OCI-LY1 (cell line): Measurements from ENCODE around the gene ARHGEF2.

Source experiments
- EZH2 ChIP-seq: fragments of 200-600 bp; sonication (generic), shearing (Covaris generic); IDR thresholded peaks from 2 replicates; pipeline ENCODE4 v1.8.0; 2017; ENCODE audit warnings: borderline replicate concordance, mixed run types, mild to moderate bottlenecking, antibody characterized with exemption, low read length, moderate library complexity, mixed read lengths
- TF ChIP-seq, protein P1 (sequence below): fragments of 200-600 bp; sonication (generic), shearing (Covaris generic); IDR thresholded peaks from 2 replicates; pipeline ENCODE4 v1.5.1; 2017; ENCODE audit warnings: mild to moderate bottlenecking, antibody characterized with exemption, low read length, moderate library complexity, mixed read lengths

DNA sequence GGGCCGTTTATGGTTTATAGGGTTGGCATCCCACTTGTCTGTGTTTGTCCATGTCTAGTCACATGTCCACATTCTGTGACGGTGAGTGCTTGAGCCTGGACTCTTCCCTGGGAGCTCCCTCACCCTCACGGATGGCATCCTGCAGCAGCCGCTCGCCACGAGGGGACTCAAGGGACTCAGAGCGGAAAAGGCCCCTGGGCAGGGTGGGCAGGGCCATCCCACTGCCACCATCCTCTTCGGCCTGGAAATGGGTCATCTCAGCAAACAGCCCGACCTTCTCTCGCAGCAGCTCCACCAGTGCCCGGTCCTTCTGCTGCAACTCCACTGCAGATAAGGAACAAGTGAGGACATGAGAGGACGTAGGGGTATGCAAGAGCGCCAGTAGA, 25.8 kb downstream of the ARHGEF2 start:
- TF ChIP-seq, protein P1, sequence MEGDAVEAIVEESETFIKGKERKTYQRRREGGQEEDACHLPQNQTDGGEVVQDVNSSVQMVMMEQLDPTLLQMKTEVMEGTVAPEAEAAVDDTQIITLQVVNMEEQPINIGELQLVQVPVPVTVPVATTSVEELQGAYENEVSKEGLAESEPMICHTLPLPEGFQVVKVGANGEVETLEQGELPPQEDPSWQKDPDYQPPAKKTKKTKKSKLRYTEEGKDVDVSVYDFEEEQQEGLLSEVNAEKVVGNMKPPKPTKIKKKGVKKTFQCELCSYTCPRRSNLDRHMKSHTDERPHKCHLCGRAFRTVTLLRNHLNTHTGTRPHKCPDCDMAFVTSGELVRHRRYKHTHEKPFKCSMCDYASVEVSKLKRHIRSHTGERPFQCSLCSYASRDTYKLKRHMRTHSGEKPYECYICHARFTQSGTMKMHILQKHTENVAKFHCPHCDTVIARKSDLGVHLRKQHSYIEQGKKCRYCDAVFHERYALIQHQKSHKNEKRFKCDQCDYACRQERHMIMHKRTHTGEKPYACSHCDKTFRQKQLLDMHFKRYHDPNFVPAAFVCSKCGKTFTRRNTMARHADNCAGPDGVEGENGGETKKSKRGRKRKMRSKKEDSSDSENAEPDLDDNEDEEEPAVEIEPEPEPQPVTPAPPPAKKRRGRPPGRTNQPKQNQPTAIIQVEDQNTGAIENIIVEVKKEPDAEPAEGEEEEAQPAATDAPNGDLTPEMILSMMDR, result no peak
- no peak for TF ChIP-seq EZH2
